T1000 (cell line): ENCODE measurements around the gene FBXW7.

Experiments used
- DNase-seq: peaks from one replicate; lab custom pipeline; 2025; ENCODE audit warnings: mixed read lengths; lab: John Stamatoyannopoulos, UW

Gene FBXW7

GRCh38 chr4:152471251-152471792, 64.6 kb downstream of the FBXW7 start:
- no peak for DNase-seq

DNA sequence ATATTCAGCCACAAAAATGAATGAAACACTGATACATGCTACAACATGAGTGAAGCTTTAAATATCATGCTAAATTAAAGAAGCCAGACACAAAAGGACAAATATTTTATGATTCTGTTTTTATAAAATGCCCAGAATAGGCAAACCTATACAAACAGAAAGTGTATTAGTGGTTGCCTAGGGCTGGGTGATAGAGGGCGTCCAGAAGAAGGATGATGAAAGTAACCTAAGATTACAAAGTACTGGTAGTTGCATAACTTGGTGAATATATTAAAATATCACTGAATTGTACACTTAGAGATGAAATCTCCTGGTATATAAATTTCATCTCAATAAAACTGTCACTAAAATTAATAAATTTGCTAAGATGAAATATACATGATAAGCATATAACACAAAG, 67.5 kb downstream of the FBXW7 start:
- DNase-seq: no peak

GRCh38 chr4:152467101-152467500, 68.8 kb downstream of the FBXW7 start:
- no peak for DNase-seq

GRCh38 chr4:152464030-152464823, 71.7 kb downstream of the FBXW7 start:
- no peak for DNase-seq

DNA sequence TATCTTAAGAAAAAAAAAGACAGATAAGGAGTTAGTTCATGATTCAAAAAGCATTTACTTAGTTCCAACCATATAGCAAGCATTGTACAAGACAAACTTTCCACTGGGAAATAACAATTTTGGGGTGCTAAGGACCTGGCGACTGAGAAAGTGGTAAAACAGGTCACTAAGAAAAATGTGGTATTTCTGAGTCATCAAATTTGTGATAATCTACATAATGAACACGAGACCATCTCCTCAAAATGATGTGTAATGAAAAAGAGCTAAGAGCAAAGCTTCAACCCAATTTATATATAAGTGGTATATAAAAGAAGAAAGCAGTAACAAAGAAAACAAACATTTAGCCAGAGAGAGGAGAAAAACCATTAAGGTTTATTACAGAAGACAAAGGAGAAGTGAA, 72.3 kb downstream of the FBXW7 start:
- DNase-seq: no peak

- no peak for DNase-seq
Observed at GRCh38 chr4:152462695-152463094, 73.2 kb downstream of the FBXW7 start.

DNA sequence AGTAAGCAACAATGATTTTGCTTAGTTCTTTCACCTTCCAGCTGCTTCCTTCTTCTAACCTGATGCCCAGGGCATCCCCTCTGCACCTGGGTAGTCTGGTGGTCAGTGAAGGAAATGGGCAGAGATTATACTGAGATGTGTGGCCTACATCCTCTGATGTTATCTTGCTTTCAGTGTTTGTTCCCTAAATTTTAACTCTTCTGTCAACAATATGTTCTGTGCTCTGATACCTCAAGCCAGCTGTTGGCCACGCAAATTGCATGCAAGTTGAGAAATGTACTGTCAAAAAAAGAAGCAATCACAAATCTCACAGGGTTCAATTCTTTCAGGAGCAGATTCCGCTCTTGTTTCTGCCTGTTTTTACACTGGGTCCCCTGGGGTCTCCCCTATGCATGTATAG, 73.8 kb downstream of the FBXW7 start:
- no peak for DNase-seq

DNA sequence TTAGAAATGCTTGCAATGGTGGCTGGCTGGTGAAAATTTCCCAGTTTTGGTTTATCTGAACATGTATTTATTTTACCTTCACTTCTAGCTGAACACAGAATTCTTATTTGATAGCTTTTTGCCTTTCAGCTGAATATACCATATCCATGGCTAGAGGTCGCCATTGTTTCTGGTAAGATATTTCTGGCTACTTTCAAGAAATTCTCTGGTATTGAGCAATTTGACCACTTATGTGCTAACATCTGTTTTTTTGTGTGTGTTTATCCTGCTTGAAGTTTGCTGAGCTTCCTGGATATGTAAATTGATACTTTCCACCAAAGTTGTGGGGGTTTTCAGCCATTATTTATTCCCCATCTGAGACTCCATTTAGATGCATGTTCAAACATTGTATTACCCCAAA, 75.4 kb downstream of the FBXW7 start:
- DNase-seq: no peak

DNA sequence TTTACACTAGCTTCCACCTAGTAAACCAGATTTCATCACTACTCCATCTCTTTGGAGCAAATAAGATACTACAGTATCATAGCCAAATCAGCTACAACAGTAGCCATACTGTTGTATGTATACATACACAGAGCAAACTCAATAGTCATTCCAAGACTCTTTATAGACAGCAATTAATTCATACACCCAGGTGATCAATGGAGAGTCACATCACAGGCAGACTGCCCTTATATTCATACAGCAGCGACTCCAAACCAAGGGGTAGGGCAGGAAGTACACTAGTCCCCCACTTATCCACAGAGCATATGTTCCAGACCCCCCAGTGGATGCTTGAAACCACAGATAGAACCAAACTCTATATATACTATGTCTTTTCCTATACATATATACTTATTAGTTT, 76.6 kb downstream of the FBXW7 start:
- no peak for DNase-seq

DNA sequence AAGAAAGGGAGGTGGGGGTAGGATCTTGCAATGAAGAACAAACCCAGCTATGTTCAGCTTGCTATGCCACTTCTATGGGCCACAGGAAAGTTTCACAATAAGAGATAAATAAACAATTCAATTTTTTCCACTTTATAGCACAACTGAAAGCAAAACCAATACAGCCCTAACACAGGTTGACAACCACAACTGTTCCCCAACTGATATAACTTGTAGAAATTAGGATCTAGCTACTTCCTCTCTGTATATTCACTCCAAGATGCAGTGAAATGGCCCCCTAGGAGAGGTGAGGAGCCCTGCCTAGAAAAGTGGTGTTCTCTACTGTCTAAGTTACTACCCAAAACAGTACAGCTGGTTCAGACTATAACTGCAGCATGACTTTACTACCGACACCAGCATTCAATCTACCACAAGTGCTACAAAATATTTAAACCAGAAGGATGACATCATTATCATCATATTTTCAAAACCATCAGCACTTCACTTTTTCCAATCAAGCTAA, 77.0 kb downstream of the FBXW7 start:
- no peak for DNase-seq

DNA sequence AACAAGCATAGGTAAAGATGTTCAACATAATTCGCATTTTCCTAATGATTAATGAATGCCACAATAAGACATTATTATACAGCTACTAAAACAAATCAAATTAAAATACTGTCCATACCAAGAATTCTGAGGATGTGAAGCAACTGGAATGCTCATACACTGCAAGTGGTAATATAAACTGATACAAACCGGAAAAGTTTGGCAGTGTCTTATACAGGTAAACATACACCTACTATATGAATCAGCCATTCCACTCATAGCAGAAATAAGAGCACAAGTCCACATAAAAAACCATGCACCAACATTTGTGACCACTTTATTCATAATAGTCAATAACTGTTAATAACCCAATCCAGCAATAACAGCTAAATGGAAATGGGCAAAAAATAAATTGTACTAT, 79.3 kb downstream of the FBXW7 start:
- DNase-seq: no peak

GRCh38 chr4:152455311-152455710, 80.6 kb downstream of the FBXW7 start:
- no peak for DNase-seq

DNA sequence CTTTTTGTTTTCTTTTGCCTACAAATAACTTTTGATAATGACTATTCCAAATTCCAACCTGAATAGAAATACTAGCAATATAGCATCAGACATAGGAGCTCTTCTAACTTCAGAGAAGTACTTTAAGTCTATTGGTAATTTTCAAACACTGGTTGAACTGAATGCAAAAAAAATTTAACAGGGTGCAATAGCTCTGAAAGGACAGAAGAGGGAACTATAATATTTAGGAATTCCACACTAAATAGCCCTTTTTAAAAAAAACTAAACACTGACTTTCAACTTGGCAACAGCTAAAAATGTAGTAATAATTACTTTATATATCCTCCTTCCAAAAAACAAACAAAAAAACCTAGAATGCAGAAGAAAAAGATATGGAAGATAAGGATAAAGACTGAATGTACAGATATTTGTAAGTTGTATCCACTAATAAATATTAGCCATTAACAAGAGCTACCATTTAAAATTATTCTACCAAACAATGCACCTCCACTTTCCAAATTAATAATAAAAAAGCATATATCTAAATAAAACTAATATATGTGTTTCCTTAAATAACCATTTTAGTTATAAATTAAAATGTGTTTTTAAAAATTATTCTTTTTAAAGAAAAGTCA, 81.4 kb downstream of the FBXW7 start:
- no peak for DNase-seq

GRCh38 chr4:152451496-152451895, 84.4 kb downstream of the FBXW7 start:
- DNase-seq: no peak

- DNase-seq: no peak
Observed at GRCh38 chr4:152448854-152449253, 87.0 kb downstream of the FBXW7 start.

- no peak for DNase-seq
Observed at GRCh38 chr4:152448038-152448707, 87.7 kb downstream of the FBXW7 start.

DNA sequence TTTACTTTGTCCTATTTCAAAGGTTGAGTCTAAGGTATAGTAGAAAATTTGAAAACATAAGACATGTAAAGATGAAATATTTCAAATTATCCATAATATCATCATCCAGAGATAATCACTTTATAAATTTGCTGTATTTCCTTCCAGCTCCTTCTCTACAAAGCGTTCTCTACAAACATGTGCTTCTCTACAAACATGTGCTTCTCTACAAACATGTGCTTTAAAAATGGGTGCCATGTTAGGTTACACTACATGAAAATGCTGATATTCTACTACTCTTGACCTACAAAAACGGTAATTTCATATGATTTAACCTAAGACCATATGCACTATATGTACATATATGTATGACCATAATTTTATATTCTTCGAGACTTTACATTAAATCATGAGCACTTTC, 92.0 kb downstream of the FBXW7 start:
- no peak for DNase-seq

GRCh38 chr4:152437561-152437960, 98.3 kb downstream of the FBXW7 start:
- DNase-seq: no peak

DNA sequence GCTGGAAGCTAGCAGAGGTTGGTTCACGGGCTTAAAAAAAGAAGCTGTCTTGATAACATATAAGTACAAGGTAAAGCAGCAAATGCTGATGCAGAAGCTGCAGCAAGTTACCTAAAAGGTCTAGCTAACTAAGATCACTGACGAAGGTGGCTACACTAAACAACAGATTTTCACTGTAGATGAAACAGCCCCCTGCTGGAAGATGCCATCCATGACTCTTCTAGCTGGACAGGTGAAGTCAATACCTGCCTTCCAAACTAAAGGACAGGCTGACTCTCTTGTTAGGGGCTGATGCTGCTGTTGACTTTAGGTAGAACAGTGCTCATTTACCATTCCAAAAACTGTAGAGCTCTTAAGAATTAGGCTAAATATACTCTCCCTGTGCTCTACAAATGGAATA, 99.5 kb downstream of the FBXW7 start:
- DNase-seq: no peak

DNA sequence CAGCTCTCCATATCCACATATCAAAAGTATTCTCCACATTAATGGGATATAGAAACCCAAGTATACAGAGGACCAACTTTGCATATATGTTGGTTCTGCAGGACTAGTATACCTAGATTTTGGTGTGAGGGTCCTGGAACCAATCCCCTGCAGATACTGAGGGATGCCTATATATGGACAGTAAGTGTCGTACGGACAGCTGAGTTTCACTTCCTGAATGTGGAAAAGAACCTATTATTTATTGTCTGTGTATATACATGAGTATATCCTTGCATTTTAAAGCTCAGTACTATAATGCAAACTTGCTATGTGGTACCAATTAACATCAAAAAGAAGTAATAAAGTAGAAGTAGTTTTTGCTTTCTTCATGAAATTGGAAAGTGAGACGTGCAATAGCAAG, 101.9 kb downstream of the FBXW7 start:
- no peak for DNase-seq

GRCh38 chr4:152431784-152432183, 104.1 kb downstream of the FBXW7 start:
- DNase-seq: no peak

- no peak for DNase-seq
Observed at GRCh38 chr4:152431291-152431690, 104.6 kb downstream of the FBXW7 start.

DNA sequence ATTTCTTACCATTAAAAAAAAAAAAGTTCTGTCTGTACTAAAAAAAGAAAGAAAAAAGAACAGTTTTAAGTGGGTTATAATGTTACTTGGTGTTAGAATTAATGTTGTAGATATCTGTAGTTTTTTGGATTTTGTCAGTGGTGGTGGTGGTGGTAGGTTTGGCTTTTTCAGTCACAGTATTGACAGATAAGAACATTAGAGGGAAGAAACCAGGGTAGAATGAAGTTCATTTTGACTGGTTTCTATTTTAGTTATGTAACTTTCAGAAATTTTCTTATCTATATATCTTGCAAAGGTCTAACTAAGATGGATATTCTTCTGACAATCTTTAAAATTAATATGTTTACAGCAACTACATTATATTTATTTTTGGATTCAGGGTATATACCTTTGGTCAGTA, 105.4 kb downstream of the FBXW7 start:
- no peak for DNase-seq
